Iris pigment epithelial cell (primary cell): Measurements from ENCODE around the gene GCN1.
"Not testable (repeated sequence)": the region's sequence is repeated elsewhere in the genome, so short reads cannot be mapped to it uniquely, and the experiment has no call there.

ENCODE experiments used
- DNase-seq: peaks from one replicate; pipeline ENCODE4 v3.0.0-alpha.2; 2011; ENCODE audit warnings: low read depth

The GCN1 gene

GRCh38 chr12:120213182-120213581 lies 18.7 kb upstream of the GCN1 start:
- DNase-seq: not testable (repeated sequence)

GRCh38 chr12:120212301-120212700 lies 17.8 kb upstream of the GCN1 start:
- DNase-seq: no peak

GRCh38 chr12:120211904-120212283 lies 17.4 kb upstream of the GCN1 start:
- no peak for DNase-seq

DNA sequence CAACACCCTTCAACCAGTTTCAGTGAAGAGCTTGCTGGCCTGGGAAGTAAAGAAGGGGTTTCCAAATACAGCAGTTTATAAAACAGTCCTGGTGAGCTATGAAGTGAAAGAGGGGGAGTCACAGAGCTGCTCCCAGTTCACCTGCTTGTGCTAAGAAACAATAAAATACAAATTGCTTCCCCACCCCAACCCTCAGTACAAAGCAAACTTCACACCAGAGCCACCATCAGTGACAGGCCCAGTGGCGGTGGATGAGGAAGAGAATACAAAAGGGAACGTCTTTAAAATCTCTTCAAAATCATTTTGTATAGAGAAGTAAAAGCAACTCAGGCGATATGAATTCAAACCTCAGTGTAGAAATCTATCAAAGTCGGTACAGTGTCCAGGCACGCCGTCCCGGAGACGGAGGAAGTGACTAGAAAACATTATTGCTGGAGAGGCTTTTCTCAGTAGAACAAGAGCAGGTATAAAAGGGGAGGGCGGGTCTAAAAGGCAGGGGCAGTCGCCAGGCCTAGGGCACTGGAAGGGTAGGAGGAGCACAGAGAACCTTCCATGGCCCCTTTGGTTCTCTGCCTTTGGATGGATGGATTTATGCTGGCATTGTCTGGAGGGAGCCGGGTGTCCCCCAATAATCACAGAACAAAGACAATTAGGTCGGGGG lies 16.9 kb upstream of the GCN1 start:
- DNase-seq: no peak

DNA sequence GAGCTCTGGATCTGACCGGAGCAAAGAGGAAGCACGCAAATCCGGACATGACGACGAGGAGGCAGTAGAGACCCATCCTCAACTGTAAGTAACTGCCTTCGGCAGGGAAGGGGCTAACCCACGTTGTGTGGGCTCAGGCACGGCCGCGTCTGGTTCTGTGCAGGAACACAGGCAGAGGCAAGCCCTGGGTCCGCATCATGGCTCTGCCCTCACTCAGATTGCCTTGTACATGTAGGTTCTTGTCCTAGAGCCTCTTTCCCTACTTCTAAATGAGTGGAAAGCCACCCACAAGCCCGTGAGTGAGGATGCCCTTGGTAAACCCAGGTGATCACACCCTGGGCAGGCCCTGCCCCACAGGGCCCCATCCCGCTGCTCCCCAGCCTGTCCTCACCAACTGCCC lies 15.3 kb upstream of the GCN1 start:
- no peak for DNase-seq

- no peak for DNase-seq
Measured at GRCh38 chr12:120207227-120207626, 12.7 kb upstream of the GCN1 start.

GRCh38 chr12:120206781-120207180 lies 12.3 kb upstream of the GCN1 start:
- DNase-seq: not testable (repeated sequence)

DNA sequence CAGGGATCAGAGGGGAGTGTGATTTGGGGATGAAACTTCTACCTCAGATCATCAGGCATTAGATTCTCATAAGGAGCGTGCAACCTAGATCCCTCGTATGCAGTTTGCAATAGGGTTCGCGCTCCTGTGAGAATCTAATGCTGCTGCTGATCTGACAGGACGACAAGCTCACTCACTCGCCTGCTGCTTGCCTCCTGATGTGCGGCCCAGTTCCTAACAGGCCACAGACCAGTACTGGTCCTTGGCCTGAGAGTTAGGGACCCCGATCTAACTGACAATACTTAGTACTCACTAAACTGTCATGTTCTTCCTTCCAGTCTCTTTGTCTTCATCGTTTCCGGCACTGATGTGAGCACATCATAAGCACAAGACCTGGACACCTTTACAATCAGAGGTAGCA lies 11.7 kb upstream of the GCN1 start:
- no peak for DNase-seq

DNA sequence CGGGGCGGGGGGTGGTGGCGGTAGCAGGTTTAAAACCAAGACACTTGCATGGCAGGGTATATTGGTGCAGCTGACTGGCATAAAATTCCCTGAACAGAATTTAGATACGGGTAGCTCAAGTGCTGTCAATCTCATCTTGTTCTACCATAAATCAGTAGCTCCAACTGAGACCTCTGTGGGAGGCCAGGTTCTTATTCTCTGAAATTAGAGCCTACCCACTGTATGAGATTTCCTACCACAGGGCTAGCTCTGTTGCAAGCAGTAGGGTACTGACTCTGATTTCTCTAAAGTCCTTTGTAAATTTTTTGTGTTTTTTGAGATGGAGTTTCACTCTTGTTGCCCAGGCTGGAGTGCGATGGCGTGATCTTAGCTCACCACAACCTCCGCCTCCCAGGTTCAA lies 9.7 kb upstream of the GCN1 start:
- no peak for DNase-seq

DNA sequence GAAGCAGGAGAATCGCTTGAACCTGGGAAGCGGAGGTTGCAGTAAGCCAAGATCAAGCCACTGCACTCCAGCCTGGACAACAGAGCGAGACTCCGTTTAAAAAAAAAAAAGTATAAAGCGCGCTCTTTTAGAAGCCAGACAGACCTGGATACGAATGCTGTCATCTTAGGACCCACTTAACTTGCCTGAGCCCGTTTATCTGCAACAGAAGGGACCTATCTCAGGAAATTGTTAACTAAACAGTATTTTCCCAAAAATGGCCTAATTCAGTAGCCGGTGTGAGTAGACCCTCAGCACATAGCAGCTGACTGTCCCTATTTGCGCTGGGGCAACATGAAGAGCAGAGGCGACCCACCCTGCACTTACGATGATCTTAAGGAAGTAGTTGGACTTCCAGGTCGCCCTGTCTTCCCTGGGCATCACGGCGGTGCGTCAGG lies 5.9 kb upstream of the GCN1 start:
- DNase-seq: no peak

GRCh38 chr12:120199595-120200306 lies 5.2 kb upstream of the GCN1 start:
- DNase-seq: peak; percentile 96

DNA sequence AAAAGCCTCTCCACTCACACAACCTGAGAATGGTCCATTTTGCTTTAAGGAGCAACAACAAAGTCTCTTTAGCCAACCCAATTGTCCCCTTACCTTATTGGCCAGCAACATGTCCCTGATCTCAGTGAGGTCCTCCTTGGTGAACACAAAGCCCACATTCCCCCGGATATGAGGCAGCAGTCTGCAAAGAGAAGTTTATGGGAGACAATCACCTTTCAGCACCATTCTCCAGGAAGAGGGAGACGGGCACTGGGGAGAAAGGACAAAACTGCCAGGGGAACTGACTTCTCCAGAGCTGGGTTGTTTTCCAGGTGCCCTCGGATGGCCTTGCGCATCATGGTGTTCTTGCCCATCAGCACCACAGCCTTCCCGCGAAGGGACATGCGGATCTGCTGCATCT lies 4.5 kb upstream of the GCN1 start:
- DNase-seq: no peak

DNA sequence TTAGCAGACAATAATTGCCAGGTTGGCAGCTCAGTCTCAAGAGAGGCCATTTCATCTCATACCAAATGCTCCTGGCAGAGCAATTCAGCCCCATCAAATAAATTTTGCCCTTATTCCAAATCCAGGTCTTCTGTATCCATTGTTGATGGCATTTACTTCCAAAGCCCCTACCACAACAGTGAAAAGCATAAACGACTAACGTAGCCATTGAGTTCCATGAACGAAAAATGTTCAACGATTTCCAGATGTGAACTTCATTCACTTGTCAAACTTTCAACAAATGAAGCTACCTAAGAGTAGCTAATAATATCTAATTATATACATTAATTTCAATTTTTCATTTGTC lies 3.0 kb upstream of the GCN1 start:
- no peak for DNase-seq

GRCh38 chr12:120196817-120197541 lies 2.5 kb upstream of the GCN1 start:
- not testable (repeated sequence) for DNase-seq

- peak; percentile 26 for DNase-seq
Measured at GRCh38 chr12:120196363-120196762, 1.8 kb upstream of the GCN1 start.

- no peak for DNase-seq
Measured at GRCh38 chr12:120194226-120194533, 335 bp downstream of the GCN1 start.

DNA sequence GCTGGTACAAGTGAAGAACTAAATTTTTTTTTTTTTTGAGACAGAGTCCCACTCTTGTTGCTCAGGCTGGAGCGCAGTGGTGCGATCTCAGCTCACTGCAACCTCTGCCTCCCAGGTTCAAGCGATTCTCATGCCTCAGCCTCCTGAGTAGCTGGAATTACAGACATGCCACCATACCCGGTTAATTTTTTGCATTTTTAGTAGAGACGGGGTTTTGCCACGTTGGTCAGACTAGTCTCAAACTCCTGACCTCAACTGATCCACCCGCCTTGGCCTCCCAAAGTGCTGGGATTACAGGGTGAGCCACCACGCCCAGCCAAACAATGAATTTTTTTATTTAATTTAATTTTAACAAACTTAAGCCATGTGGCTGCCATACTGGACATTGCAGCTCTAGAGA lies 1.2 kb downstream of the GCN1 start:
- DNase-seq: not testable (repeated sequence)

DNA sequence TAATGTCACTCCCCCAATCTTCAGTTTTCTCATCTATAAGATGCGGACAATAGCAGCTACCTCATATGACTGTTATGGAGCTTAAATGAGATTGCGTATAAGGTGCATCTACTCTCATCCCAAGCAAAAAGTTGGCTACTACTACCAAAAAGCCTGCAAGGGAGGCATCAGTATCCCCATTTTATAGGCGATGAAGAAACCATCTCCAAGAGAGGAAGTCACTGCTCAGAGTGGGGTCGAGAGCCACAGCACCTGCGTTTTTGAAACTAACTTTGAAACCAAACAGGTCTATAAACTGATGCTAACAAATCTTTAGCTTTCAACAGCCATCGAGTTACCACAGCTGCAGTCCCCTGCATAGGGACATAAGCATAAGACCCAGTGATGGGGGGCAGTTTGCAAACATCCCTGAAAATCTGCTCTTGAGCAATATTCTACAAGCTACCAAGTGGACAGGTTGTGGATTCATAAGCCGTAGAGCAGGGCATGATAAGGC lies 3.5 kb downstream of the GCN1 start:
- no peak for DNase-seq

DNA sequence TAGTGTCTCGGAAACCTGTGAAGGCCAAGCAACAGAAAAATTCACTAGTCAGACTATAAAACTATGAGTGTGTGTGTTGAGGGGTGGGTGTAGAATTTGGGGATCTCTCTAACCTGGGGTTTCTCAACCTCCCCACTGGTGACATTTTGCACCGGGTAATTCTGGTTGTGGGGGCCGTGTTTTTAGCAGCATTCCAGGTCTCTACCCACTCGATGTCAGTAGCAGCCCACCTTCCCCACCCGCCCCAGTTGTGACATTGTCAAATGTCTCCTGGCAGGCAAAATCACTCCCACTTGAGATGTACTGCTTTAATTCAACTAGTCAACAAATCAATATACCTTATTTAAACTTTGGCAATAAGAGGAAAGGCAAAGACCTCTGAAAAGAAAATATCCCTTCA lies 4.1 kb downstream of the GCN1 start:
- DNase-seq: no peak

GRCh38 chr12:120186654-120187053 lies 7.9 kb downstream of the GCN1 start:
- DNase-seq: no peak

GRCh38 chr12:120183211-120183631 lies 11.3 kb downstream of the GCN1 start:
- peak; percentile 67 for DNase-seq

- DNase-seq: peak; percentile 75
Measured at GRCh38 chr12:120181991-120182631, 12.4 kb downstream of the GCN1 start.

DNA sequence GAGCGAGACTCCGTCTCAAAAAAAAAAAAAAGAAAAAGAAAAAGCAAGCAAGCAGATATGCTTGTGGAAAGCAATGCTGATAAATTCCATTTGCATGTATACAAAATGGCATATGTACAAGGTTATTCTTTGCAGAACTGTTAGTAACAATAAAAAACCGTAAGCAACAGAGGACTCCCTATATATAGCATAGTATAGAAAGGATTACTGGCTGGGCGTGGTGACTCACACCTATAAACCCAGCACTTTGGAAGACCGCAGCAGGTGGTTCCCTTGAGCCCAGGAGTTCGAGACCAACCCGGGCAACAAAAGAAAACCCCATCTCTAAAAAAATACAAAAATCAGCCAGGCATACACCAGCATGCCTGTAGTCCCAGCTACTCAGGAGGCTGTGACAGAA lies 13.5 kb downstream of the GCN1 start:
- no peak for DNase-seq
